Lower lobe of right lung (tissue), 2 donors: ENCODE results near the gene ARHGAP10. TPM values are rescaled to one million over a fixed set of nuclear protein-coding genes. Genes with fewer than 3 reads are reported as not detected.

Experiments used
- ATAC-seq, 2 donors: fragments of 200-7000 bp; cut with Tn5 transposase; one replicate each; pipeline ENCODE4 v1.9.1; 2020 to 2022; ENCODE audit warnings: mild to moderate bottlenecking in 2 of 2, moderate library complexity in 2 of 2
- DNase-seq: peaks from one replicate; pipeline ENCODE4 v3.0.0-alpha.2; 2020
- H3K27ac ChIP-seq: fragments of 200-600 bp; one replicate; pipeline ENCODE4 v1.8.0; 2022
- H3K27me3 ChIP-seq: fragments of 200-600 bp; one replicate; pipeline ENCODE4 v1.8.0; 2022; ENCODE audit warnings: low read depth
- H3K36me3 ChIP-seq: fragments of 200-600 bp; one replicate; pipeline ENCODE4 v1.8.0; 2022; ENCODE audit warnings: mild to moderate bottlenecking
- H3K4me1 ChIP-seq: fragments of 200-600 bp; one replicate; pipeline ENCODE4 v1.8.0; 2022
- H3K4me3 ChIP-seq: fragments of 200-600 bp; one replicate; pipeline ENCODE4 v1.8.0; 2022; ENCODE audit warnings: mild to moderate bottlenecking
- H3K9me3 ChIP-seq: fragments of 200-600 bp; one replicate; pipeline ENCODE4 v1.8.0; 2022
- CTCF ChIP-seq: fragments of 200-600 bp; IDR thresholded peaks from one replicate; pipeline ENCODE4 v1.8.0; 2022; ENCODE audit warnings: antibody characterized with exemption, mild to moderate bottlenecking
- intact Hi-C: fragments of 100-400 bp; cut with DNase I; formaldehyde crosslinking; loops from one replicate; pipeline ENCODE4 v1.11.0; 2022
- total RNA-seq: library from RNA; stranded (reverse); fragmentation: NEBNext Ultra II Directional; extraction: Animal tissue kit (Norgen Biotek cat#: 25700); gene quantifications from one replicate; pipeline ENCODE4 v1.2.1, GENCODE V29; 2021
- donor health status: DM: no; HTN: yes; CAD: no; lungs with severe emphysema.

Gene ARHGAP10
- total RNA-seq, 1 donor from 2014 or later = 26.4 TPM

GRCh38 chr4:147971116-147971515 is 239.2 kb downstream of the ARHGAP10 start:
- intact Hi-C loops = no loop called here
- no peak overlapping the region for H3K27ac ChIP-seq
- no peaks in the 10 kb centered on the region for H3K9me3 ChIP-seq
- no peak overlapping the region for H3K4me3 ChIP-seq
- H3K4me1 ChIP-seq = no peaks in the 10 kb centered on the region
- ATAC-seq (no peak), DNase-seq (no peak)
- H3K36me3 ChIP-seq = peaks cover 12% of the 10 kb centered on the region
- no peak for TF ChIP-seq CTCF
- no peaks in the 10 kb centered on the region for H3K27me3 ChIP-seq

GRCh38 chr4:147975325-147975724 is 243.4 kb downstream of the ARHGAP10 start:
- Histone ChIP-seq H3K27me3 (no peaks in the 10 kb centered on the region), H3K9me3 (no peaks in the 10 kb centered on the region), H3K4me3 (no peak overlapping the region), H3K4me1 (no peaks in the 10 kb centered on the region), H3K36me3 (no peaks in the 10 kb centered on the region), H3K27ac (no peak overlapping the region)
- DNase-seq (no peak), ATAC-seq (no peak)
- intact Hi-C loops = no loop called here
- TF ChIP-seq CTCF = no peak

- ATAC-seq = no peak
- H3K4me1 ChIP-seq = no peaks in the 10 kb centered on the region
- intact Hi-C loops = no loop called here
- no peak for DNase-seq
- no peaks in the 10 kb centered on the region for H3K27me3 ChIP-seq
- TF ChIP-seq CTCF = no peak
- no peaks in the 10 kb centered on the region for H3K36me3 ChIP-seq
- H3K9me3 ChIP-seq = no peaks in the 10 kb centered on the region
- H3K4me3 ChIP-seq = no peak overlapping the region
- no peak overlapping the region for H3K27ac ChIP-seq
Observed at GRCh38 chr4:147975933-147976928, 244.3 kb downstream of the ARHGAP10 start.

GRCh38 chr4:147980586-147980985 is 248.7 kb downstream of the ARHGAP10 start:
- no peaks in the 10 kb centered on the region for H3K9me3 ChIP-seq
- no peak overlapping the region for H3K4me3 ChIP-seq
- no peaks in the 10 kb centered on the region for H3K27me3 ChIP-seq
- ATAC-seq (no peak), DNase-seq (no peak)
- H3K4me1 ChIP-seq = no peaks in the 10 kb centered on the region
- no peak for TF ChIP-seq CTCF
- intact Hi-C loops = no loop called here
- no peaks in the 10 kb centered on the region for H3K36me3 ChIP-seq
- no peak overlapping the region for H3K27ac ChIP-seq

GRCh38 chr4:147981305-147981704 is 249.4 kb downstream of the ARHGAP10 start:
- no peak for DNase-seq
- H3K4me1 ChIP-seq = no peaks in the 10 kb centered on the region

More at GRCh38 chr4:147981305-147981704, 249.4 kb downstream of the ARHGAP10 start:
- no peak for ATAC-seq
- H3K9me3 ChIP-seq = no peaks in the 10 kb centered on the region
- H3K4me3 ChIP-seq = no peak overlapping the region
- no peaks in the 10 kb centered on the region for H3K36me3 ChIP-seq
- no peak overlapping the region for H3K27ac ChIP-seq
- intact Hi-C loops = no loop called here
- no peaks in the 10 kb centered on the region for H3K27me3 ChIP-seq
- no peak for TF ChIP-seq CTCF
